ENCODE data around the gene OTUB2. TPM values are rescaled to one million over a fixed set of nuclear protein-coding genes. Genes with fewer than 3 reads are reported as not detected.

The OTUB2 gene
- total and polyA plus RNA-seq, 2 of the 8 experiments (the other 6 are each of a cell fraction or from before 2014, with no cell fraction given), result 2.2 to 4.2 TPM

DNA sequence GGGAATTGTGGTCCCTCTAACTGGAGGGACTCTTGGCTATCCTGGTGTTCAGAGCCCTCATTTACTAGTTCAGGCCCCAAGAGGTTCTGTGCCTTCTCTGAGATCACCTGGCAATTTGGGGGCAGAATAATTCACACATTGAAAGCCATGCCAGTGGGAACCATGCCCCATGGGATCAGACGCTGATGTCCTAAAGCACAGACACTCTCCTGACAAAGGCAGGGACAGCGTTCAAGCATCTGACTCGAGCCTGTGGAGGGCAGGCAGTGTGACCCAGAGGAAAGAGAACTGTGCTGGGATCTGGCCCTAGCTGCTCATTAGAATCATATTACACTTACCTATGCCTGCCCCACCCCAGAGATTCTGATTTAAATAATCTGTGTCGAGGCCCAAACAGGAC lies 47.4 kb upstream of the OTUB2 start:
- Histone ChIP-seq H3K4me3 (ENCODE audit: extremely low read depth in 1 of 4, insufficient read depth in 2 of 4, low read depth in 3 of 4, low read length in 4 of 4) (no peak overlapping the region), H3K36me3 (ENCODE audit: control insufficient read depth in 2 of 4, insufficient read depth in 4 of 4, low read length in 3 of 4) (no peaks in the 10 kb centered on the region), H3K4me1 (replicated peaks in 1 of 4; ENCODE audit: control insufficient read depth in 3 of 4, insufficient read depth in 4 of 4, low read length in 3 of 4) (peaks cover 0 to 3% (median 0%) of the 10 kb centered on the region in 4 experiments; a peak in 1 of 7 replicates), H3K79me2 (ENCODE audit: control insufficient read depth in 1 of 2, insufficient read depth in 2 of 2, low read length in 2 of 2) (no peaks in the 10 kb centered on the region), H2BK120ac (replicated peaks; ENCODE audit: low read depth, low read length) (no peak overlapping the region), H3K23ac (ENCODE audit: insufficient read length) (no peak overlapping the region), H3K79me1 (ENCODE audit: low read depth, low read length) (no peaks in the 10 kb centered on the region), H2BK20ac (ENCODE audit: low read length) (no peak overlapping the region), H3K14ac (ENCODE audit: insufficient read length) (no peak overlapping the region), H4K8ac (ENCODE audit: extremely low read depth, insufficient read depth, low read length) (no peak overlapping the region), H3K9me3 (ENCODE audit: insufficient read depth in 2 of 2, low read depth in 1 of 2, low read length in 1 of 2) (no peaks in the 10 kb centered on the region), H4K5ac (ENCODE audit: insufficient read length, low read depth, low read length) (no peak overlapping the region), H2AK5ac (ENCODE audit: low read depth, low read length) (no peak overlapping the region), H2BK5ac (ENCODE audit: low read depth, low read length) (no peak overlapping the region), H4K91ac (replicated peaks; ENCODE audit: insufficient read length, low read length) (no peak overlapping the region), H3K27me3 (replicated peaks in 1 of 4; ENCODE audit: control insufficient read depth in 3 of 4, extremely low read depth in 1 of 4, insufficient read depth in 3 of 4, low read length in 3 of 4) (no peaks in the 10 kb centered on the region; a peak in 1 of 7 replicates), H3K9ac (replicated peaks in 1 of 4; ENCODE audit: extremely low read depth in 1 of 4, low read depth in 3 of 4, low read length in 3 of 4) (no peak overlapping the region), H2AFZ (ENCODE audit: low read length) (no peak overlapping the region), H2BK15ac (ENCODE audit: low read length) (no peak overlapping the region), H2BK12ac (ENCODE audit: low read depth, low read length) (no peak overlapping the region), H3K27ac (ENCODE audit: low read depth, low read length) (no peak overlapping the region), H3K23me2 (ENCODE audit: low read depth, low read length) (no peaks in the 10 kb centered on the region), H3K4ac (replicated peaks; ENCODE audit: insufficient read length, low read depth, low read length) (no peak overlapping the region), H3K18ac (ENCODE audit: extremely low read depth, low read length) (no peak overlapping the region), H3K4me2 (ENCODE audit: insufficient read depth in 1 of 2, low read depth in 2 of 2, low read length in 2 of 2) (no peak overlapping the region), H3K56ac (replicated peaks; ENCODE audit: insufficient read length, low read depth, low read length) (no peak overlapping the region), H4K20me1 (replicated peaks in 1 of 2; ENCODE audit: control insufficient read depth in 1 of 2, insufficient read depth in 2 of 2, low read length in 2 of 2) (no peaks in the 10 kb centered on the region)
- CTCF ChIA-PET (ENCODE audit: partially characterized antibody), result interaction anchor here (0.7 to 2.6 kb wide), 8 partner anchors 8 to 164 kb away, joined by 3 to 12 read pairs (median 4); no protein-coding TSS in a partner anchor
- POLR2A ChIA-PET (ENCODE audit: partially characterized antibody), result interaction anchor here (1.9 kb wide), 1 partner anchor 32 kb away, joined by 3 read pairs; no protein-coding TSS in a partner anchor
- no peak for FAIRE-seq
- 72% methylated on average over 4 of the region's 4 CpGs; no CpG with 5 or more reads in 1 of the 2 experiments for WGBS, 2 experiments (ENCODE audit: extremely low coverage in 1 of 2, insufficient coverage in 1 of 2, insufficient read length in 1 of 2, insufficient replicate concordance in 2 of 2, low coverage in 1 of 2, low lambda C conversion rate in 2 of 2, missing lambda C conversion rate in 1 of 2)
- DNase-seq (ENCODE audit: low read depth in 1 of 2, low spot score in 2 of 2), result no peak
- no peak for TF ChIP-seq POU5F1 (IDR thresholded peaks at IDR 0.05; ENCODE audit: low read depth, low read length)
- TF ChIP-seq, protein P1, sequence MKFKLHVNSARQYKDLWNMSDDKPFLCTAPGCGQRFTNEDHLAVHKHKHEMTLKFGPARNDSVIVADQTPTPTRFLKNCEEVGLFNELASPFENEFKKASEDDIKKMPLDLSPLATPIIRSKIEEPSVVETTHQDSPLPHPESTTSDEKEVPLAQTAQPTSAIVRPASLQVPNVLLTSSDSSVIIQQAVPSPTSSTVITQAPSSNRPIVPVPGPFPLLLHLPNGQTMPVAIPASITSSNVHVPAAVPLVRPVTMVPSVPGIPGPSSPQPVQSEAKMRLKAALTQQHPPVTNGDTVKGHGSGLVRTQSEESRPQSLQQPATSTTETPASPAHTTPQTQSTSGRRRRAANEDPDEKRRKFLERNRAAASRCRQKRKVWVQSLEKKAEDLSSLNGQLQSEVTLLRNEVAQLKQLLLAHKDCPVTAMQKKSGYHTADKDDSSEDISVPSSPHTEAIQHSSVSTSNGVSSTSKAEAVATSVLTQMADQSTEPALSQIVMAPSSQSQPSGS (IDR thresholded peaks at IDR 0.05; ENCODE audit: low read length), result no peak
- TF ChIP-seq GTF2F1 (IDR thresholded peaks at IDR 0.05; ENCODE audit: borderline replicate concordance, low read depth, low read length), result no peak
- no peak for TF ChIP-seq TBP (IDR thresholded peaks at IDR 0.05; ENCODE audit: low read depth, low read length)
- no peak for TF ChIP-seq TCF12 (IDR thresholded peaks at IDR 0.05; ENCODE audit: low read depth, low read length)
- TF ChIP-seq BRCA1 (IDR thresholded peaks at IDR 0.05; ENCODE audit: low read depth, low read length), result no peak
- no peak for TF ChIP-seq CBX5 (IDR thresholded peaks at IDR 0.05; ENCODE audit: low read depth, low read length)
- TF ChIP-seq POLR2AphosphoS5 (IDR thresholded peaks at IDR 0.05; ENCODE audit: low read depth, low read length), result no peak
- TF ChIP-seq CHD2 (IDR thresholded peaks at IDR 0.05; ENCODE audit: low read length), result no peak
- TF ChIP-seq BCL11A (IDR thresholded peaks at IDR 0.05; ENCODE audit: low read depth in 2 of 2, low read length in 2 of 2), result no peak
- no peak for TF ChIP-seq CHD1 (IDR thresholded peaks at IDR 0.05; ENCODE audit: low read depth, low read length)
- TF ChIP-seq, protein P2, sequence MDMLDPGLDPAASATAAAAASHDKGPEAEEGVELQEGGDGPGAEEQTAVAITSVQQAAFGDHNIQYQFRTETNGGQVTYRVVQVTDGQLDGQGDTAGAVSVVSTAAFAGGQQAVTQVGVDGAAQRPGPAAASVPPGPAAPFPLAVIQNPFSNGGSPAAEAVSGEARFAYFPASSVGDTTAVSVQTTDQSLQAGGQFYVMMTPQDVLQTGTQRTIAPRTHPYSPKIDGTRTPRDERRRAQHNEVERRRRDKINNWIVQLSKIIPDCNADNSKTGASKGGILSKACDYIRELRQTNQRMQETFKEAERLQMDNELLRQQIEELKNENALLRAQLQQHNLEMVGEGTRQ (IDR thresholded peaks at IDR 0.05; ENCODE audit: low read length), result no peak
- no peak for TF ChIP-seq JUND (IDR thresholded peaks at IDR 0.05; ENCODE audit: low read length)

Measured in H1 (cell line).